MM.1S (cell line): ENCODE data around the gene ECSCR.

Source experiments
- CTCF ChIP-seq: fragments of 300-600 bp; sonication (generic); IDR thresholded peaks from 2 replicates; pipeline ENCODE4 v1.5.1; 2016; ENCODE audit warnings: antibody characterized with exemption, low read length, mixed read lengths
- EZH2 ChIP-seq: fragments of 300-600 bp; sonication (generic); optimal IDR thresholded peaks from 2 replicates; pipeline ENCODE3; 2017; ENCODE audit warnings: low read depth, mild to moderate bottlenecking, antibody characterized with exemption, low read length, mixed read lengths
- EZH2phosphoT487 ChIP-seq: fragments of 300-600 bp; sonication (generic); IDR thresholded peaks from 2 replicates; pipeline ENCODE4 v1.6.1; 2018; ENCODE audit warnings: antibody characterized with exemption, low read length

GRCh38 chr5:139474890-139475791, 12.6 kb upstream of the ECSCR start:
- no peak for TF ChIP-seq CTCF
- TF ChIP-seq EZH2, result no peak
- TF ChIP-seq EZH2phosphoT487, result no peak
